HG03060 (cell line): ENCODE measurements around the gene DNAL4.

Experiments used
- ATAC-seq: cut with Tn5 transposase; IDR thresholded peaks from one replicate; pipeline ENCODE4 v1.9.1; 2021; ENCODE audit warnings: low read depth, moderate number of reproducible peaks; ENCODE audit not compliant: unreplicated experiment

Gene DNAL4

GRCh38 chr22:38793721-38794466 is at the start of gene DNAL4:
DNAL4 (minus strand) TSS chr22:38794143; CDS start chr22:38782731, 11,412 bp downstream.
- ATAC-seq: peak; percentile 96

- no peak for ATAC-seq
Observed at GRCh38 chr22:38843201-38843656, 49.3 kb upstream of the DNAL4 start.

- ATAC-seq: no peak
Observed at GRCh38 chr22:38842512-38843200, 48.7 kb upstream of the DNAL4 start.

GRCh38 chr22:38841635-38842034 is 47.7 kb upstream of the DNAL4 start:
- ATAC-seq: no peak

- no peak for ATAC-seq
Observed at GRCh38 chr22:38841211-38841610, 47.3 kb upstream of the DNAL4 start.

- ATAC-seq: no peak
Observed at GRCh38 chr22:38840129-38840528, 46.2 kb upstream of the DNAL4 start.

GRCh38 chr22:38839686-38840085 is 45.7 kb upstream of the DNAL4 start:
- no peak for ATAC-seq

GRCh38 chr22:38837414-38837928 is 43.5 kb upstream of the DNAL4 start:
- no peak for ATAC-seq

- no peak for ATAC-seq
Observed at GRCh38 chr22:38835888-38836301, 42.0 kb upstream of the DNAL4 start.

- ATAC-seq: no peak
Observed at GRCh38 chr22:38834991-38835390, 41.0 kb upstream of the DNAL4 start.

GRCh38 chr22:38834215-38834953 is 40.4 kb upstream of the DNAL4 start:
- no peak for ATAC-seq

- no peak for ATAC-seq
Observed at GRCh38 chr22:38833061-38833460, 39.1 kb upstream of the DNAL4 start.

- ATAC-seq: no peak
Observed at GRCh38 chr22:38832005-38832978, 38.3 kb upstream of the DNAL4 start.

- ATAC-seq: no peak
Observed at GRCh38 chr22:38831166-38831945, 37.4 kb upstream of the DNAL4 start.

GRCh38 chr22:38830845-38831108 is 36.8 kb upstream of the DNAL4 start:
- ATAC-seq: no peak

- ATAC-seq: no peak
Observed at GRCh38 chr22:38830026-38830844, 36.3 kb upstream of the DNAL4 start.

GRCh38 chr22:38829485-38829884 is 35.5 kb upstream of the DNAL4 start:
- no peak for ATAC-seq

- ATAC-seq: no peak
Observed at GRCh38 chr22:38828616-38829205, 34.8 kb upstream of the DNAL4 start.
